Measurements from ENCODE around the gene DMBT1.

DNA sequence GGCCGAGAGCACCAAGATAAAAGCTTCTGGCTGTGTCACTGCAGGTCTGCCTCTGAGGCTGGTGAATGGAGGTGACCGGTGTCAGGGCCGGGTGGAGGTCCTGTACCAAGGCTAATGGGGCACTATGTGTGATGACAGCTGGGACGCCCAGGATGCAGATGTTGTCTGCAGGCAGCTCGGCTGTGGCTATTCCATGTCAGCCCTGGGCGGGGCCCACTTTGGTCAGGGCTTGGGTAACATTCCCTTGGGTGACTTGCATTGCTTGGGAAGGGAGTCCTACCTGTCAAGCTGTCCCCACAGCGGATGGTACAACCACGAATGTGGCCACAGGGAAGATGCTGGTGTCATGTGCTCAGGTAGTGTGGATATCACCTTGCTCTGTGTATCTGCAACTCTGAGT lies 8.0 kb downstream of the DMBT1 start:
- no peak for TF ChIP-seq HDGF (IDR thresholded peaks at IDR 0.05; ENCODE audit: borderline replicate concordance)
- TF ChIP-seq PKNOX1 (IDR thresholded peaks at IDR 0.05), result no peak
- TF ChIP-seq ZNF384 (IDR thresholded peaks at IDR 0.05), result no peak

Data from HEK293T (cell line).